Iris pigment epithelial cell (primary cell): Measurements from ENCODE around the gene LRIT1.

Experiments
- DNase-seq: peaks from one replicate; pipeline ENCODE4 v3.0.0-alpha.2; 2011; ENCODE audit warnings: low read depth

Gene LRIT1

DNA sequence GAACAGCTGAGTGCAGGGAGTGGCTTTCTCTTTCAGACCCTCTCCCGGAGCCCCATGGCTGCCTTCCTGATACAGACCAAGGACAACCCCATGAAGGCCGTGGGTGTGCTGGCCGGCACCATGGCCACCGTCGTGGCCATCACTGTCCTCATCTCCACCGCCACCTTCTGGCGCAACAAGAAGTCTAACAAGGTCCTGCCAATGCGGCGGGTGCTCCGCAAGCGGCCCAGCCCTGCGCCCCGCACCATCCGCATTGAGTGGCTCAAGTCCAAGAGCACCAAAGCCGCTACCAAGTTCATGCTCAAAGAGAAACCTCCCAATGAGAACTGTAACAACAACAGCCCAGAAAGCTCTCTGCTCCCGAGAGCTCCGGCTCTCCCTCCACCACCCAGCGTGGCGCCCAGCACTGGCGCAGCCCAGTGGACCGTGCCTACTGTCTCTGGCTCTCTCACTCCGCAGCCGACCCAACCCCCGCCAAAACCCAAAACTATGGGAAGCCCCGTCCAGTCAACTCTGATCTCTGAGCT is 27.2 kb downstream of the LRIT1 start:
- DNase-seq: no peak

DNA sequence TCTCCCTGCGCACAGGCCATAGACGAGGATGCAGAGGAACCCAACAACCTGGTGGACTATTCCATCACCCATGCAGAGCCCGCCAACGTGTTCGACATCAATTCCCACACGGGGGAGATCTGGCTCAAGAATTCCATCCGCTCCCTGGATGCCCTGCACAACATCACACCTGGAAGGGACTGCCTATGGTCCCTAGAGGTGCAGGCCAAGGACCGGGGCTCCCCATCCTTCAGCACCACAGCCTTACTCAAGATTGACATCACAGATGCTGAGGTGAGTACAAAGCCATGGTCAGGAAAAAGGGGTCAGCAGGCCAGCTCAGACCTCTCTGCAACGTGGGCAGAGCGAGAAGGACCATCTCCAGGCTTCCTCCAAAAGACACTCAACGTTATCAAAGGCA is 28.3 kb downstream of the LRIT1 start:
- DNase-seq: no peak

DNA sequence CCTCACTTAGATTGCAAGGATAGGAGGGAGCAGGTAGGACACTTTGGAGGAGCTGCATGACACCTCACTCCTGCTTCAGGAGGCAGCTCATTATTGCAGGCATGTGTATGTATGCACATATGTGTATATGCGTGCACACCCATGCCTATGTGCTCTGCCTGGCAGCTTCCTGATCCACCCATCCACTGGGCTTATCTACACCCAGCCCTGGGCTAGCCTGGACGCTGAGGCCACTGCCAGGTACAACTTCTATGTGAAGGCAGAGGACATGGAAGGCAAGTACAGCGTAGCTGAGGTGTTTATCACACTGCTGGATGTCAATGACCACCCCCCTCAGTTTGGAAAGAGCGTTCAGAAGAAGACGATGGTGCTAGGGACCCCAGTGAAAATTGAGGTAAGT is 29.3 kb downstream of the LRIT1 start:
- DNase-seq: no peak

DNA sequence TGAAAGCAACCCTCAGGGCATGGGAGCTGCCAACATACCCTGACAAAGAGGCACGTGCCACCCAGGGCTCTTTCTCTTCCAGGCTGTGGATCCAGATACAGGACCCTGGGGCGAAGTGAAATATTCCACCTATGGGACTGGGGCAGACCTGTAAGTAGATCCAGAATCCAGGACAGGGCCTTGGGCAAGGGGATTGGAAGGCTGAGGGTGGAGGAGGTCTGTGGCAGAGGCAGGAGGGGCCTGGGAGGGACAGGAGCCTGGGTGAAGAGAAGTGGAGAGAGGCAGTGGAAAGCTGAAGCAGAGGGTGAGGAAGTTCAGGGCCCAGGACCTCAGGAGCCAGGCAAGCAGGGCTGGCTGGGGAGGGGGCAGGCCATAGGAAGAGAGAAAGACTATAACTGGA is 29.8 kb downstream of the LRIT1 start:
- DNase-seq: no peak

DNA sequence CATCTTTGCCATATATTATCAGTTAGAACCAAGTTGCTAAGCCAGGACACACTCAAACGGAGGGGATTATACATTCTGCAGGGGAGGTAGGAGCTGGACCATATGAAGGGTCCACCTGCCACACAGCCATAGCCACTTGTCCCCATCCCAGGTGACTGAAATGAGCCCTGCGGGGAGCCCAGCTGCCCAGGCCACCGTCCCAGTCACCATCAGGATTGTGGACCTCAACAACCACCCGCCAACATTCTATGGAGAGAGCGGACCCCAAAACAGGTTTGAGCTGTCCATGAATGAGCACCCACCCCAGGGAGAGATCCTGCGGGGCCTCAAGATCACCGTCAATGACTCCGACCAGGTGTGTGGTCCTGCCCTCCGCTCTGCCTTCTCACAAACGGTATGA is 33.3 kb downstream of the LRIT1 start:
- no peak for DNase-seq

DNA sequence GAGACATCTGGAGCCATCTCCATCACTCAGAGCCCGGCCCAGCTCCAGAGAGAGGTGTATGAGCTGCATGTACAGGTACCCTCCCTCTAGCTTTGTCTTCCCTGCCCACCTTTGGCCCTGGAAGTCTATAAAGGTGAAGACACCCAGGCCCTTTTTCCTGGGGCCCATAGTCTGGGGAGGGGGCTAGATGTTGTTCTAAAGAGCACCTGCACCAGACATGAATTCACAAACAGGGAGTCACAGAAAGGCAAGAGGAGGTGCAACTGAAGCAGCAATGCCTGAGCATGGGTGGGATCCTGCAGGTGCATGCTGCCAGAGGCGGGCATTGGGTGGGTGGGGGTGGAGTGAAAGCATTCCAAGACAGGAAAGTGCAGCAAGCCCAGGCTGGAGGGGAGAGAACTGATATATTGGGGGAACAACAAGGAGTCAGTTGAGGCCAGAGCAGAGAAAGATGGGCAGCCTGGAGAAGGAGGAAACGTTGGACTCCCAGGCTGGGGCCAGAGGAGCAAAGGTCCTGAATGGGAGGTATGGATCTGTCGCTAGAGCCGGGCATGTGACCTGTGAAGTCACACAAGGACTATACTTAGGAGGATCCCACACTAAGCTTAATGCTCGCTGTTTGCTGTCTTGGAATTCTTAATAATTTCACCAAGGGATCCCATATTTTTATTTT is 35.4 kb downstream of the LRIT1 start:
- no peak for DNase-seq

DNA sequence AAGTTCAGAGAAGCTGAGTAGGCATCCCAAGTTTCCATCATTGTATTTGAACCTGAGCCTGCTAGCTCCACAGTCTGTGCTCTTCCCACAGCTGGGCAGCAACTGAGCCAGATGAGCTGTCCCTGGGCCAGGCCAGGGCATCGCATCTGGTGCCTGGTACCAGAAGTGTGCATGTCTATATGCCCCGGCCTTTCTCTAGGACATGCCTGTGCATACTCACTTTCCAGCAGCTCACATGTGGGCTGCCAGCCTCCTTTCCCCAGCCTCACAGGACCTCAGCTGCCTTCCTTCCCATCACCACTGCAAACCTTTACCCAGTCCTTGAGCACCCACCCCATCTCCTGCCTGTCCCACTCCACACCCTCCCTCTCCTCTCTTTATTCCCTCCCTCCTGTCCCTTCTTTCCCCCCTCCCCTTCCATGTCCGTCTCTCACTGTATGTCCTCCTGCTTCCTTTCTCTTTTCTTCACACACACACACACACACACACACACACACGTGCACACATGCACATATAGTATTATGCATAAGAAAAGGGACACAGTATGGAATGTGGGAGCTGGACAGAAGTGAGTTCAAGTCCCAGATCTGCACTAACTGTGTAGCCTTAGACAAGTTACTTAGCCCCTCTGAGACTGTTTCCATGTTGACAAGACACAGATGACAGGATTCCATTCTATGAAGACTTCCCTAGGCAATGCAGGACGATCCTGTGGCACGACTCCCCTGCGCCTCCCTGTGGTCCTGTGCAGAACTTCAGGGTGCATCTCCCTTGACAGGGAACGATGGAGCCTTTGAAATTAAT is 36.1 kb downstream of the LRIT1 start:
- DNase-seq: peak; percentile 53

DNA sequence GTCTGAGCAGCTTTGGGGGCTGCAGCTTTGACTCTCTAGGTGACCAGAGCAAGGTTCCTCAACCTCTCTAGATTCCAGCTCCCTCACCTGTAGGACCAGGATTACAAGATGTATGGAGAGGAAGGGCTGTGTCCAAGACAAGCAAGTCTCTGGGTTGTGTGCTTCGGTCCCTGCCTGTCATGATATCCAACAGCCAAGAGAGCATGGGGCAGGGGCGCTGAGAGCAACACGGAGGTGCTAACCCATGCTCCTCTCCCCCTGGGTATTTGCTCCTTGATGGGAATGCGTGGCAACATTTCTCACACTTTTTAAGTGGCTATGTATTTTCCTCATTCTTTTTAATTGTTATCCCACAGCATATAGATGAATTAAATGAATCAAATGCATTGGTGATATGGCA is 36.7 kb downstream of the LRIT1 start:
- no peak for DNase-seq

DNA sequence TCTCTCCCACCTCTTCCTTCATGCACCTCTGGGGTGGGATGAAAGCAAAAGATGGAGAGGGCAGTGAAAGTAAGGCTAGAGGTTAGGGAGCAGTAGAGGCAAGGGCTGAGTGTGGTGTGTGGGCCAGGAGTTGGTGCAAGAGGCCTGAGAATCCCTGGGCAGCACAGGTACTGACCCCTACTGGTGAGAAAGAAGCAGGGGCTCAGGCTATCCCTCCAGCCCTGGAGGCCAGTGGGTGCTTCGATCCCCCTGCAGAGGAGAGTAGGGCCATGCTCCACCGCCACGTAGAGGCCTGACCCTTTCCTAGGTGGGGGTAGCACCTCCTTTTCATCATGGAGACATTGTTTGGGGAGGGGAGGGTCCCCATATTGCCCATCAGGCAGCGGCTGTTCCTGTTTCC is 37.2 kb downstream of the LRIT1 start:
- peak; percentile 21 for DNase-seq

DNA sequence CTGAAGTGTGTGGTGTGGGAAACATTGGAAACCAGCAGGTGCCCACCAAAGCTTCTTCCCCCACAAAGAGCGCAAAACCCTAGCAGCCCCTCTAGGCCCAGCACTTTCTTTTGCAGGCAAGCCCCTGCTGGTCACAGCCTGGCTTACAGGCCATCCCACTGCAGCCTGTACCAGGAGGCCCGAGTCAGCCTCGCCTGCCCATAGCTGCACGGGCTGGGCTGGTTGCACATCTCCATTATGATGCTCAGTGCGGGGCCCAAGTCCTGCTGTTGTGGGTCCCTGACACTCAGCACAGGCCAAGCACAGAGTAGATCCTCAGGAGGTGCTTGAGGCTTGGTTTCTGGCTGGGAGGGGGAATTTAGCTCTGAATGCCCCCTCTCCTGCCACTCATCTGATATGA is 39.0 kb downstream of the LRIT1 start:
- DNase-seq: no peak

DNA sequence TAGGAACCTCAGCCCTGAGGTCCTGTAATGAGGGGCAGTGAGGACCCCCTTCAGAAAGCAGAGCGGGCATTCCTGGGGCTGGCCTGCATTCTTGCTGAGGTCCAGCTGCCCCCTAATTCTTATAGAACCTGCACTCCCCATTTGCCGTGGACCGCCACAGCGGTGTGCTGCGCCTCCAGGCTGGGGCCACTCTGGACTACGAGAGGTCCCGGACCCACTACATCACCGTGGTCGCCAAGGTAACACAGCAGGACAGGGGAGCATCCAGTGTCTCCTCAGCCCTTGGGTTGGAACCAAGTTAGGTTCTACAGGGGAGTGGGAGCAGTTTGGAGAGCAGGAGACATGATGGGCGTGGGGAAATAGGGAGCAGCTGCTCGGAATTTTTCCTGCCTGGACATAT is 39.7 kb downstream of the LRIT1 start:
- DNase-seq: no peak

DNA sequence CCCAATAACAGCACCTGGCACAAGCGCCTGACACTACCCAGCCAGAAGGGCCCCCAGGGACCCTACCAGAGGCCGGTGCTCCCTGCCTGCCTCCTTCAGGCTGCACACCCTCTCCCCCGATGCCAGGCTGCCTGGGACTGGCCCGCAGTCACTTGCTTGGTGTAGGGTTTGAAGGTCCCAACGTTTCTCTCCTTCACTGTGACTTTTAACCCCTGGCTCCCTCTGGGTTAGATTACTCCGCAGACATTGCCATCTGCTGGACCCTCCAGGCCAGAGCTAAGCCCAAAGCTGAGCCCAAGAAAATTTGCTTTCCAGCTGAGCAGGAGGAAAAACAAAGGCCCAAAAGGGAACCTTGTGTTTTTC is 40.1 kb downstream of the LRIT1 start:
- no peak for DNase-seq

DNA sequence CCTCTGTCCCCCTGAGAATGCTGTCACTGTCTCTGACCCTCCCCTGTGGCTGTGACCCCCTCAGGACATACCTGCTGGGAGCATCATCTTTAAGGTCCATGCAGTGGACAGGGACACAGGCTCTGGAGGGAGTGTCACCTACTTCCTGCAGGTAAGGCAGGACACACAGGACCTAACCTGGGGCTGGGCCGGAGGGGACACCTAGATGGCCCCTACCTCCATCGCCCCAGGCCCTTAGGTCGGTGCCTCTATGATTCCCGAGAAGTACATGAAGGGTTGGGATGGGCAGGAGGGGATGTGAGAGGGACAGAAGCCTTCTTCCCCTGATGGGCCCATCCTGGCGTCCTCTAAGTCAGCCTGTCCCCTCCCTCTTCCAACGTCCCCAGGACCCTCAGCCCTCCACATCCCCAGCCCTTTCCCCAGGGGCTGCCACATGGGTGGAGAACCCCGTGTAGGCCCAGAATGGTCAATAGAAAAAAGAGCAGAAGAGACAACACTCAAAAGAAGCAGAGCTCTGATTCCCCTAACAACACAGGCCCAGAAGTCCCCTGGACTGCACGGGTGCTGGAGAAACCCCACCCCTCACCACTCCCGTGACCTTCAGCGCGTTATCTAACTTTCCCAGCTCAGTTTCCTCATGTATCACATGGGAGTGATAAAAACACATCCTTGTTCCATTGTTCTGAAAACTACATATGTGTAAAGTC is 40.7 kb downstream of the LRIT1 start:
- DNase-seq: no peak

DNA sequence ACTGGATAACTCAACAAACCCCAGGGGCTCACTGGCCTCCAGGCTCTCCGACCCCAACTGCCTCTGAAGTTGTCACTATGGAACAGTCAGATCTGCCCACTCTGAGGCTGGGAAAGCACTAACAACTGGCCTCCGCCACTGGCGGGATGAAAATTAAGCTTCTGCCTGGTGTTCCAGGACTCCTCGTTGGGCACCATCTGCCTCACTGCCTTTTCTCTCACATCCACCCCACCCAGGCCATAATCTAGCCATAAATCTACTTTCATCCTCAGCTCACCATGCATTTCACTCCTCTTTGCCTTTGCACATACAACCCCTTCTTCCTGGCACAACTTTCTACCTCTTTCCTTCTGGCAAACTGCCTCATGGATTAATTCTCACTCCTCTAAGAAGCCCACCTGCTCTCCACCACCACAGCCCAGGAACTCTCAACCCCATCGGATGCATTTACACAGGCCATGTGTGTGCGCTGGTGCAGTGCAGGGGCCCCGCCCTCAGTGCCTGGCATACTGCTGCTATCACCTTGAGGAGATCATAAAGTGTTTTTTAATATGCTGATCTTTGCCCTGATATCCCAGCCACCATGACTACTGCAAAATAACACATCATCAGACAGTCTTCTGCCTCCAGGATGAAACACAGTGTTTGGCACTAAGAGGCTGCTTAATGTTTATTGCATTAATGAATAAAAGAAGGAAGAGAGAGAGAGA is 43.0 kb downstream of the LRIT1 start:
- no peak for DNase-seq

DNA sequence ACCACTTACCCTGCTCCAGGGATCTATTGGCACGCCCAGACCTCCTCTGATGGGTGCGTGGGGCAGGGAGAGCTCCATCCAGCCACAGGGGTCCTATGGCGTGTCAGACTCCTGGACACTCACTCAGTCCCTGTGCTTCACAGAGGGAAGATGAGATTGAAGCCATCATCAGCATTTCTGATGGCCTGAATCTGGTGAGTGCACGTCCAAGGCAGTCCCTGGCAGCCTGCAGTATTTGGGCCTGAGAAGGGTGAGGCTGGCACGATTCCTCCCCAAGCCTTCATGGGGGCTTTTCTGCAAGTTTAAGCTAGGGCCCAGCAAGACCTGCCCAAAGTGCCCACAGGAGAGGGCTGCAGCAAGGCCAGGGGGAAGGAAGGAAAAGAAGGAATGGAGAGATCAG is 43.7 kb downstream of the LRIT1 start:
- DNase-seq: no peak

DNA sequence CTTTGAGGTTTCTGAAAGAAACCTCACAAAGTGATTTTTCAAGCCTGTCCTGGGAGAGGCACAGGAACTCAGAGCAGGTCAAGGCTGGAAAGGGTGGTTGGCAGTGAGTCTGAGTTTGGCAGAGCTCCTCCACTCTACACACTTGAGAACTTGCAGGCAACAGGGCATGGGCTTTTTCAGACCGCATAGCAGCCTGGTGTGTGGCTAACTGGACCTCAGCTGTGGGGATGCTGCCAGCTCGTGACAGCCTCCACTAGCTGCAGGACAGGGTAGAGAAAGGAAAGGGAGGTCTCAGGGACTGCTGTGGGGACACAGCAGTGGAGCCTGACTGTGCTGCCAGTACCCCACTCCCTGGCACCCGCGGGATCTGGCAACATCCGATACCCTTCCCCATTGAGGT is 44.4 kb downstream of the LRIT1 start:
- DNase-seq: no peak

DNA sequence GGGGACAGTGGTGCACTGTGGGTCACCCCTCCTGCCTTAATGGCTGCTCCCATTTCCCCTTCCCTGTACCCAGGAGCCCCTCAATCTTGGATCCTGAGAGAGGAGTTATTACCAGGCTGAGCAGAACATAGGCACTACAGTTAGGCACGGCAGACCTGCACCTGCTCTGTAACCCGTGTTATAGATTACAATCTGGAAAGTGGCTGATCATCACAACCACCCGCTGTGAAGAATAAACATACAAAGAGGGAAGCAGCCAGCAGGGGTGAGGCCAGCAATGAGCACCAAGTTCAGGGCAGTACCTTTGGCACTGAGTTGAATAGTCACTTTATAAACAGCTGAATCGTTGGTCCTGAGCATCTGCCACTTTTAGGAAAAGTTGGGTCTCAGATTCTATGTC is 45.3 kb downstream of the LRIT1 start:
- no peak for DNase-seq

DNA sequence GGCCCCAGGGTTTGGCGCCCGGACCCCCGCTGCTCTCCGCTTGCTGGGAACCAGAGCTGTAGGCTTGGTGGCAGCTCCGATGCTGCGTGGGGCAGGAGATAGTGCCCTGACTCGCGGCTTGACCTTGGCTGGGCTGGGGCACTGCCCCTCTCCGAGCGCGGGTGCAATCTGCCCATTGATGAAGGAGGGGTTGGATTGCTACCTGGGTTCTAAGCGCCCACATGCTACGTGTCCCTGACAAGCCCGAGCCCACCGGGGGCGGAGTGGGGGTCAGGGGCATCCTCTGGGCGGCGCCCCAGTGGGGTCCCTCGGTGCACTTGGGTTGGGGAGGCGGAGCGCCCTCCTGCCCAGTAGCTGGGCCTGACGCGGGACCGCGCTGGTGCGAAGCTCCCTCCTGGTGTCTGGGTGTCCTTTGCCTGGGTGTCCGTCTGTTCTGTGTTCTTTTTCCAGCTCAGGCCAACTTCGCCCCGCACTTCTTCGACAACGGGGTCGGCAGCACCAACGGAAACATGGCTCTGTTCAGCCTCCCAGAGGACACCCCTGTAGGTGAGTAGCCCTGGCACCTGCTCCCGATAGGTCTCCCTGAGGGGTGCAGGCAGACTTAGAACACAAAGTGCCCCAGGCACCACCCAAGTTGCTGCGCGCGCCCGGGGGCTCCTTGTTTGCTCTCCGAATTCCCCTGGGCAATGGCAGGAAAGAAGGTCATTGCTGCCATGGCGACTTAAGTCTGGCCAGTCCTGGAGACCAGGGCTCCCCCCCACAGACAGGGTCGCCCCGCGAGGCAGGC is 46.1 kb downstream of the LRIT1 start:
- DNase-seq: no peak

DNA sequence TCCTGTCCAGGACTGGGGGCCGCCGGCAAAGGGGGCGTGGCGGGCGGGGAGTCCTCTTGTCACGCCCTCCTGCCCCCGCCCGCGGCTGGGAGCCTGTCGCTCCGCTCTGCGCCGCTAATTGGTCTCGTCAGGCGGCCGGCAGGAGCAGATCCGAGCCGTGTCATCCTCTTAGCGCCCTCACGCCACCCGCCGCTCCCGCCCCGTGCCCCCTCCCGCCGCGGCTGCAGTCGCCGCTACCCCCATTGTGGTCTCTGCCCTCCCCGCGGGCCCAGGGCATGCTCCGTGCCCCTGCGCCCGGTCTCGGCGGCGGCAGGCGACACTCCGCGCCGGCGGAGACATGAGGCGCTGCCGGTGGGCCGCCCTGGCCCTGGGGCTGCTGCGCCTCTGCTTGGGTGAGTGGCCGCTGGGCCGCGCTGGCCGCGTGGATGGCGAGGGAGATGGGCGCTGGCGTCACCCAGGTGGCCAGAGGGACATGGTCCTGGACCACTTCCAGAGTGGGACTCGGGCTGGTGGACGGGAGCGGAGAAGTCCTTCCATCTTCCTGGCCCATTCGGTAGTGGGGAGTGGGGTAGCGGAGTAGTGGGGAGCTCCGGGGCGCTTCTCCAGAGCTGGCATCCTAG is 46.8 kb downstream of the LRIT1 start, which contains the start of gene CDHR1:
Gene CDHR1 (plus strand): TSS at position 114 of the 620 bp plus-strand sequence. CDS start 224 bp downstream, at position 338.
- no peak for DNase-seq

DNA sequence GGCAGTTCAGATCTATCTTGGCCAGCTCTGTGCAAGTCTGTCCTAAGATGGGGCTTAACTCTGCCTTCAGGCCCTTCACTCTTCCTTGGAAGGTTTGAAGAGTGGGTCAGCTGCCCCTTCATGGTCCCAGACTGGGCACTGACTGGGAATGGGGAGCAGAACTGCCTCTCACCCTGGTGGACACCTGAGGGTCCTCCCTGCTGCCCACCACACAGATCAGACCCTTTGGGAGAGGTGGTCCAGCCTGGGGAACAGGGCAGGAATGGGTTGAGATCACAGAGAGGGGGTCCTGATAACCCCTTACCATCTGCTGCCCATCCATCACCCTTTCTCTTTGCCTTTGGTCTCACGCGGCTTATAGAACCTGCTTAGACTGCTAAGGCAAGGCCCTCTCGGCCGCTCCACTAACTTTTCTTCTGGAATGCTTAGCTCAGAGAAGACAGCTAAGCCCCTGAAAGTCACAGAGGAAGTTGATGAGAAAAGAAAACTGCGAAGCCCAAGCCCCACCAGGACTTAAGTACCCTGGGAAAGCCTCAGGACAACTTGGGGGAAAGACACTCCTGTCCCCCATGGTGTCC is 47.4 kb downstream of the LRIT1 start:
- DNase-seq: no peak

DNA sequence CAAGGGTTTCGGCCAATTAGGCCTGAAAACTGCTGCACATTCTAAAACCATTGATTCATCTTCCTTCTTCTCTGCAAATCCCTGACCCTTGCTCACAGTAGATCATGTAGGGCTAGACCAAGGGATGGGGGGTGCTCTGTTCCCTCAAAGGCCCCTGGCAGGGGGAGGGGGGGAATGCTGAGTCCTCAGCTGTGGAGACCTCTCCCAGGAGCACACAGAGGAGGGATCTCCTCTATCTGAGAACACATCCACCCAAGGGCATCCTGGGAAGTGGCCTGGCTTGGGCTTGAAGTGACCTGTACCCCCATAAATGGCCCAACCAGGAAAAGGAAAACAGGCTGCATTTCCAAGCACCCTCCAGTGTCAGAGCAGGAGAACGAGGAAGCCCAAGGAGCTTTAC is 48.0 kb downstream of the LRIT1 start:
- no peak for DNase-seq
